Stimulated activated CD8-positive, alpha-beta memory T cell treated with anti-CD3 and anti-CD28 coated beads, Interleukin-15, amount 100 ng/mL, for 48 hours (primary cell): Measurements from ENCODE around the gene TRAF7.

ENCODE experiments used
- DNase-seq, 2 donors: peaks; one replicate each; pipeline ENCODE4 v3.0.0-alpha.2; 2020; ENCODE audit warnings: low read depth in 2 of 2

TRAF7 gene

GRCh38 chr16:2216330-2216729 lies 60.7 kb downstream of the TRAF7 start:
- no peak for DNase-seq

DNA sequence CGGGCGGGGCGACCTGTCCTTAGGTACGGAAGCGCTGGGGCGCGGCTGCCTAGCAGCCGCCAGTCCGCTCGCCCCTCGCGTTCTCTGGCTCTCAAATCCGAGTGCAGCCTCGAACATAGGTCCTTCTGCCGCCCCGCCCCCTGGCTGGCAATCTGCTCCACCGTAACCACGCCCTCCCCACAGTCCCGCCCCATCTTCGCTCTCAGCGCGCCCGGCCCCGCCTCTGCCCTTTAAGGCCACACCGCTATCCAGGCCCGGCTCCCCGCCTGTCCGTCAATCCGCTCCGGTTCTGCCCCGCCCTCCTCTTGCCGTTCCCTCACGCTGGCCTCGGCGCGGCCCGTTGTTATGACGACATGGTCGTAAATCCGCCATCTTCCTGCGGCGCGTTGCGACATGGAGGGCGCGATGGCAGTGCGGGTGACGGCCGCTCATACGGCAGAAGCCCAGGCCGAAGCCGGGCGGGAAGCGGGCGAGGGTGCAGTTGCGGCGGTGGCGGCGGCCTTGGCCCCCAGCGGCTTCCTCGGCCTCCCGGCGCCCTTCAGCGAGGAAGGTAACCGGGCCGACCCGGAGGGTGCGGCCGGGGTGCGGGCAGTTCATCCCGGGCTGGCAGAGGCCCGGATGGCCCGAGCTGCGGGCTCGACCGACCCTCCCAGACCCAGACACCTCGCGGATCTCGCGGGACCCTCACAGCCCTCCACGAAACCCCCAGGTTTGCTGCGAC lies 67.8 kb downstream of the TRAF7 start, which contains the start of gene E4F1:
TSS of gene E4F1 (plus strand) at position 371 of the 721 bp plus-strand sequence. CDS start at position 394, 23 bp downstream.
- DNase-seq = peak; percentile 100

- no peak for DNase-seq
These were observed 68.4 kb downstream of the TRAF7 start for GRCh38 chr16:2223942-2224486.

GRCh38 chr16:2226245-2226793 lies 70.7 kb downstream of the TRAF7 start:
- DNase-seq = no peak

- DNase-seq = no peak
These were observed 71.3 kb downstream of the TRAF7 start for GRCh38 chr16:2226918-2227317.
